ENCODE results near the gene DDX60.
"Not testable (repeated sequence)": the region's sequence is repeated elsewhere in the genome, so short reads cannot be mapped to it uniquely, and the experiment has no call there.

Gene DDX60

GRCh38 chr4:168318266-168318895, at the start of gene DDX60:
Gene DDX60, minus strand, starts transcription at chr4:168318752. Its CDS starts 7,493 bp downstream, at chr4:168311259.
- peak; percentile 76 for DNase-seq

- no peak for DNase-seq
Observed at GRCh38 chr4:168367065-168367464, 48.5 kb upstream of the DDX60 start.

- no peak for DNase-seq
Observed at GRCh38 chr4:168362025-168362401, 43.5 kb upstream of the DDX60 start.

- DNase-seq = no peak
Observed at GRCh38 chr4:168361365-168362024, 42.9 kb upstream of the DDX60 start.

GRCh38 chr4:168360271-168360670, 41.7 kb upstream of the DDX60 start:
- no peak for DNase-seq

GRCh38 chr4:168357941-168358340, 39.4 kb upstream of the DDX60 start:
- DNase-seq = no peak

- DNase-seq = no peak
Observed at GRCh38 chr4:168353746-168354145, 35.2 kb upstream of the DDX60 start.

GRCh38 chr4:168337550-168337940, 19.0 kb upstream of the DDX60 start:
- no peak for DNase-seq

GRCh38 chr4:168336837-168337549, 18.4 kb upstream of the DDX60 start:
- no peak for DNase-seq

- DNase-seq = no peak
Observed at GRCh38 chr4:168335621-168336020, 17.1 kb upstream of the DDX60 start.

GRCh38 chr4:168334053-168334452, 15.5 kb upstream of the DDX60 start:
- no peak for DNase-seq

GRCh38 chr4:168330575-168330974, 12.0 kb upstream of the DDX60 start:
- not testable (repeated sequence) for DNase-seq

- DNase-seq = no peak
Observed at GRCh38 chr4:168325591-168325990, 7.0 kb upstream of the DDX60 start.

- DNase-seq = no peak
Observed at GRCh38 chr4:168321006-168321405, 2.5 kb upstream of the DDX60 start.

GRCh38 chr4:168319486-168320019, 1.0 kb upstream of the DDX60 start:
- no peak for DNase-seq

- no peak for DNase-seq
Observed at GRCh38 chr4:168317621-168318020, 931 bp downstream of the DDX60 start.

GRCh38 chr4:168309781-168310180, 8.8 kb downstream of the DDX60 start:
- DNase-seq = no peak

- no peak for DNase-seq
Observed at GRCh38 chr4:168308912-168309311, 9.6 kb downstream of the DDX60 start.

GRCh38 chr4:168306476-168306875, 12.1 kb downstream of the DDX60 start:
- no peak for DNase-seq

- no peak for DNase-seq
Observed at GRCh38 chr4:168304744-168305459, 13.7 kb downstream of the DDX60 start.

GRCh38 chr4:168303430-168303829, 15.1 kb downstream of the DDX60 start:
- not testable (repeated sequence) for DNase-seq

GRCh38 chr4:168293386-168293975, 25.1 kb downstream of the DDX60 start:
- no peak for DNase-seq

GRCh38 chr4:168291242-168291641, 27.3 kb downstream of the DDX60 start:
- DNase-seq = no peak

Measured in activated effector memory CD4-positive, alpha-beta T cell treated with Interleukin-2 at 50 U/mL for 16 hours (primary cell).